Thoracic aorta (tissue), 2 donors: ENCODE measurements around the gene ABCA1. TPM values are rescaled to one million over a fixed set of nuclear protein-coding genes. Genes with fewer than 3 reads are reported as not detected.
A peak's percentile ranks its signal among the peaks of the same experiment; 100 is the strongest.
"Not testable (repeated sequence)": the region's sequence is repeated elsewhere in the genome, so short reads cannot be mapped to it uniquely, and the experiment has no call there.

ENCODE experiments used
- ATAC-seq: fragments of 150-250 bp; one replicate; pipeline ENCODE4 v1.8.0; 2017; ENCODE audit warnings: low read depth; ENCODE audit not compliant: insufficient number of reproducible peaks, low FRiP score
- DNase-seq: peaks from one replicate; pipeline ENCODE4 v3.0.0-alpha.2; 2020; ENCODE audit warnings: low spot score
- H3K27ac ChIP-seq, 2 donors: fragments of 200-600 bp; sonication (generic); 1 replicate in 1 of 2; 2 replicates in 1 of 2; pipeline ENCODE4 v1.5.1; 2016; ENCODE audit warnings: mild to moderate bottlenecking in 2 of 2, moderate library complexity in 2 of 2
- H3K27me3 ChIP-seq: fragments of 200-600 bp; sonication (generic); replicated peaks from 2 replicates; pipeline ENCODE4 v1.6.0; 2016; ENCODE audit warnings: mild to moderate bottlenecking; ENCODE audit not compliant: insufficient read depth
- H3K36me3 ChIP-seq: fragments of 200-600 bp; sonication (generic); one replicate; pipeline ENCODE4 v1.5.1; 2016
- H3K4me1 ChIP-seq, 2 donors: fragments of 200-600 bp; sonication (generic); 1 replicate in 1 of 2; 2 replicates in 1 of 2; pipeline versions ENCODE4 v1.5.1 to v1.6.0; 2016; ENCODE audit warnings: low read depth in 2 of 2, mild to moderate bottlenecking in 1 of 2; ENCODE audit not compliant: control insufficient read depth in 1 of 2
- H3K4me3 ChIP-seq: fragments of 200-600 bp; sonication (generic); 2 replicates; pipeline ENCODE4 v1.5.1; 2016; ENCODE audit warnings: mild to moderate bottlenecking
- H3K9me3 ChIP-seq: fragments of 200-600 bp; sonication (generic); 2 replicates; pipeline ENCODE4 v1.5.1; 2016
- total RNA-seq, 2 donors: library from RNA; depleted of rRNA; stranded (reverse); fragments of >200 nt; gene quantifications; one replicate each; pipeline versions ENCODE4 v1.1.0 to v1.2.3, GENCODE V29; 2016
- TF ChIP-seq, protein P1 (sequence below): fragments of 200-600 bp; sonication (generic); IDR thresholded peaks from one replicate; pipeline ENCODE4 v1.5.1; 2019; ENCODE audit warnings: antibody characterized with exemption

ABCA1 gene
- total RNA-seq = 10 to 100 TPM; 48.1 to 79.7 TPM

DNA sequence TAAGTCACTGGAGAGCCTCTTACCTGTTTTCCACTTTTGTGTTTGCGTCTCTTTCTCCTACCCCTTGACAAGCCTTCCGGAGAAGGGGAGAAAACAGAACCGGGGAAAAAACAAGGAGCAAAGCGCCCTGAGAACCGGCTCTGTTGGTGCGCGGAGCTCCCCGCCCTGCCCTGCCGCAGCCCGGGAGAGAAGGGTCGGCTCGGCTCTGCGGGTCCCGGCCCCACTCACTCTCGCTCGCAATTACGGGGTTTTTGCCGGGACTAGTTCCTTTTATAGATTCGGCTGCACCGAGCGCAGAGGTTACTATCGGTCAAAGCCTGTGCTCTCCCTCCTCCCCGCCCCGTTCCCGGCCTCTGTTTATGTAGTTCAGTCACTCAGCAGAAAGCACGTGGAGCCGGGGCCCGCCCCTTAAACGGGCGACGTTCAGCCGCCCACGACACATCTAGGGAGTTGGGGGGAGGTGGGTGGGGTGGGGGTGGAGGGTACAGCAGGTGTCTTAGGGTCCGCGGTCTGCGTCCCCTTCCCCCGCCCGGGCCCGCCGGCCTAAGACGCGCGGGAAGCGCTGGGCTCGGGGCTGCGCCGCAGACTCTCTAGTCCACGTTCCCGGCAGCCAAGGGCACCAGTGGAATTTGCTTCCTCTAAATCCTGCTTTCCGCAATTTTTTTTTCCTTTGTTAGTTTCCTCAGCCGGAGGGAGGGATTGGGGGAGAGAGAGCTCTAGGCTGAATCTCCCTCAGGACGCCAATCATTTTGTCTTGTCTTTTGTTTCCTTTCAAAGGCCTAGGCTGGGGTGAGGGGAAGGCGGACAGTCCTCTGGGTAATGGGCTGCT is at the start of gene ABCA1:
Gene ABCA1 (minus strand): TSS at position 244 of the 829 bp plus-strand sequence. CDS start 24,476 bp downstream, outside the sequence.
- TF ChIP-seq, protein P1, sequence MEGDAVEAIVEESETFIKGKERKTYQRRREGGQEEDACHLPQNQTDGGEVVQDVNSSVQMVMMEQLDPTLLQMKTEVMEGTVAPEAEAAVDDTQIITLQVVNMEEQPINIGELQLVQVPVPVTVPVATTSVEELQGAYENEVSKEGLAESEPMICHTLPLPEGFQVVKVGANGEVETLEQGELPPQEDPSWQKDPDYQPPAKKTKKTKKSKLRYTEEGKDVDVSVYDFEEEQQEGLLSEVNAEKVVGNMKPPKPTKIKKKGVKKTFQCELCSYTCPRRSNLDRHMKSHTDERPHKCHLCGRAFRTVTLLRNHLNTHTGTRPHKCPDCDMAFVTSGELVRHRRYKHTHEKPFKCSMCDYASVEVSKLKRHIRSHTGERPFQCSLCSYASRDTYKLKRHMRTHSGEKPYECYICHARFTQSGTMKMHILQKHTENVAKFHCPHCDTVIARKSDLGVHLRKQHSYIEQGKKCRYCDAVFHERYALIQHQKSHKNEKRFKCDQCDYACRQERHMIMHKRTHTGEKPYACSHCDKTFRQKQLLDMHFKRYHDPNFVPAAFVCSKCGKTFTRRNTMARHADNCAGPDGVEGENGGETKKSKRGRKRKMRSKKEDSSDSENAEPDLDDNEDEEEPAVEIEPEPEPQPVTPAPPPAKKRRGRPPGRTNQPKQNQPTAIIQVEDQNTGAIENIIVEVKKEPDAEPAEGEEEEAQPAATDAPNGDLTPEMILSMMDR = no peak
- DNase-seq = peak; percentile 90
- Histone ChIP-seq H3K27me3 (no peaks in the 10 kb centered on the region), H3K4me3 (peak within 1 kb of the TSS; percentile 92), H3K4me1 (peaks cover 2 to 14% of the 10 kb centered on the region in 2 donors), H3K27ac (peak within 1 kb of the TSS; percentile 79 to 82), H3K36me3 (no peaks in the 10 kb centered on the region), H3K9me3 (no peaks in the 10 kb centered on the region)
- ATAC-seq = peak; percentile 80

- no peaks in the 10 kb centered on the region for H3K27me3 ChIP-seq
- no peak overlapping the region for H3K27ac ChIP-seq
- TF ChIP-seq, protein P1 = no peak
- DNase-seq (no peak), ATAC-seq (no peak)
- H3K4me3 ChIP-seq = no peak overlapping the region
- no peaks in the 10 kb centered on the region for H3K36me3 ChIP-seq
- H3K9me3 ChIP-seq = no peaks in the 10 kb centered on the region
- H3K4me1 ChIP-seq = no peaks in the 10 kb centered on the region
Measured at GRCh38 chr9:104977580-104977979, 49.6 kb upstream of the ABCA1 start.

- no peak overlapping the region for H3K4me3 ChIP-seq
- H3K36me3 ChIP-seq = no peaks in the 10 kb centered on the region
- no peaks in the 10 kb centered on the region for H3K4me1 ChIP-seq
- DNase-seq (no peak), ATAC-seq (no peak)
- no peaks in the 10 kb centered on the region for H3K9me3 ChIP-seq
- H3K27me3 ChIP-seq = no peaks in the 10 kb centered on the region
- H3K27ac ChIP-seq = no peak overlapping the region
- TF ChIP-seq, protein P1 = no peak
Measured at GRCh38 chr9:104977168-104977567, 49.2 kb upstream of the ABCA1 start.

GRCh38 chr9:104975966-104976595 is 48.1 kb upstream of the ABCA1 start:
- not testable (repeated sequence) for H3K36me3 ChIP-seq, H3K4me1 ChIP-seq, H3K27ac ChIP-seq, ATAC-seq, H3K27me3 ChIP-seq, H3K9me3 ChIP-seq, H3K4me3 ChIP-seq, DNase-seq

DNA sequence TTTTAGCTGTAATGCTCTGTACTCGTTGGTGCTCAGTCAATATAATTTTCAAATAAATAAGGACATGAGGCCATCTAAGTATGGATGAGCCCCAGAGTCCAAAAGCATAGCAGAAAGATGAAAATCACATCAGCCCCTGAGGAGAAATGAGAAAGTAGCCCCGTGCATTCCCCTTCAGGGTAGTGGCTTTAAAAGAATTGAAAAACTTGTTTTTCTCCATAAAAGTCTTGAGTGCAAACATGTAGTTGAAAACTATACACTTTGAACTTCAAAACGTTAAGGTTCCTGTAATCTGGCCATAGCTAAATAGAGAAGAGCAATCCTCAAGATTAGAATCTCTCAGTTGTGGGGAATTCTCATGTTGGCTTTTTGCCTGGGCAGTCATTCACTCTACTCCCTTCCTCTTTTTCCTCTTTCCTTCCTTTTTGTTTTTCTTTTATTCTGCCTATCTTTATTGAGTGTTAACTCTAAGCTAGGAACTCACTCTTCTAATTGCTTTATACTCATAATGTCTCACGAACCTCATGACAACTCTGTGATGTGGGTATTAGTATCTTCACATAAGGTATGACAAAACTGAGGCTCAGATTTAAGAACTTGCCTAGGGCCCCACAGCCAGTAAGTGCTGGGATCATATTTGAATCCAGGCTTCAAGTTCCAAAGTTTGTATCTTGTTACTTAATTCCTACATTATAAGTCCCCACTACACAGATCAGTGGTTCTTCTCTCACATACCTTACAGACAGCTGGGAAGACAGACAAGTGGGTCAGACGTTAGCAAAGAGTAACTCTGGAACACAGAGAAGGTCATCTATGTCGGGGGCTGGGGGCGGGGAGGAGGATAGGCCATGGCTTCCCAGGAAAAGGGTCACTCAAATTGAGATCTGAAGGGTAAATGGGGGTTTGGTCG is 46.4 kb upstream of the ABCA1 start:
- ATAC-seq = no peak
- H3K4me1 ChIP-seq = peaks cover 0 to 4% of the 10 kb centered on the region in 2 donors
- TF ChIP-seq, protein P1 = no peak

More for the DNA sequence above, 46.4 kb upstream of the ABCA1 start:
- no peaks in the 10 kb centered on the region for H3K9me3 ChIP-seq
- no peaks in the 10 kb centered on the region for H3K36me3 ChIP-seq
- DNase-seq = no peak
- no peak overlapping the region for H3K4me3 ChIP-seq
- no peak overlapping the region for H3K27ac ChIP-seq
- no peaks in the 10 kb centered on the region for H3K27me3 ChIP-seq
